GM10248 (cell line): ENCODE measurements around the gene CDKN3.

ENCODE experiments used
- CTCF ChIA-PET: fragments of 300-600 bp; sonication (Branson Sonifier 250); formaldehyde crosslinking; extraction: SDS; loops from one replicate; lab custom pipeline; 2021; ENCODE audit warnings: antibody characterized with exemption; lab: Yijun Ruan, JAX
- POLR2A ChIA-PET: fragments of 350-650 bp; sonication (Branson Sonifier 250); formaldehyde crosslinking; extraction: SDS; loops from one replicate; lab custom pipeline; 2020; ENCODE audit warnings: antibody characterized with exemption; lab: Yijun Ruan, JAX
- DNase-seq: peaks from one replicate; pipeline ENCODE4 v3.0.0; 2012; ENCODE audit errors: extremely low spot score
- TF ChIP-seq, protein P1 (sequence below): IDR thresholded peaks from 2 replicates; pipeline ENCODE4 v1.5.1; 2012; ENCODE audit warnings: mild to moderate bottlenecking, low read depth; ENCODE audit errors: extremely low read depth, missing control alignments, control extremely low read depth

Gene CDKN3, protein sequence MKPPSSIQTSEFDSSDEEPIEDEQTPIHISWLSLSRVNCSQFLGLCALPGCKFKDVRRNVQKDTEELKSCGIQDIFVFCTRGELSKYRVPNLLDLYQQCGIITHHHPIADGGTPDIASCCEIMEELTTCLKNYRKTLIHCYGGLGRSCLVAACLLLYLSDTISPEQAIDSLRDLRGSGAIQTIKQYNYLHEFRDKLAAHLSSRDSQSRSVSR

DNA sequence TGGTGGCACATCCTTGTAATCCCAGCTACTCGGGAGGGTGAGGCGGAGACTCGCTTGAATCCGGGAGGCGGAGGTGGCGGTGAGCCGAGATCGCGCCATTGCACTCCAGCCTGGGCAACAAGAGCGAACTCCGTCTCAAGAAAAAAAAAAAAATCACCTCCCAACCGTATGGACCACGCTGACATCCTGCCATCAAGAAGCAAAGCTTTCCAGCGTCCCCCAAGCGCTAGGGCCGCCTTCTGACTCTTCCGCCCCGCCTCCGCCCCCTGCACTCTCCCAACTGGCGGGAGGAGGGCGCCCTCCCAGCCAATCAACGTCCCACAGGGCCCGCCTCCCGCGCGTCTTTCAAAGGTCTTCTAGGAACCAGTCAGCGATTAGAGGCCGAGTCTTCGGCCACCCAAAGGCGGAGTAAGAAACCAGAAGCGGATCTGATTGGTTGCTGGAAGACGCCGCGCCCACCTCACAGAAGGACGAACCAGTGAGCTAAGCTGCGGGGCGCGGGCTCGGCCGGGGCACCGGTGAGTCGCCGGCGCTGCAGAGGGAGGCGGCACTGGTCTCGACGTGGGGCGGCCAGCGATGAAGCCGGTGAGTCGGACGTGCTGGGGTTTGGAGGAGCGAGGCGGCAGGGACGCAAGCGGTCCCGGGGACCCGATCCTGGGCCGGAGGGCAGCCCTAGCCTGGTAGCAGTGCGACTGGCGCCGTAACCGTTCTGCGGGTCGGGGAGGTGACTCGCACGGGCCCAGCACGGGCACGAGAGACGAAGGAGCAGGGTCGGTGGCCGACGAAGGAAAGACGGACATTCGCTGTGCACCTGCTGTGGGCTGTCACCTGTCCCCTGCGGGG is at the start of gene CDKN3:
Gene CDKN3, plus strand, starts transcription at position 515 of the 843 bp plus-strand sequence. Its CDS starts 62 bp downstream, at position 577.
- DNase-seq: peak; percentile 98
- POLR2A ChIA-PET: no interaction called here
- CTCF ChIA-PET: interaction anchor here (0.7 to 6.6 kb wide), 20 partner anchors 8 to 378 kb away, joined by 3 to 52 read pairs (median 4); partner anchors contain the start of gene GMFB
- TF ChIP-seq, protein P1, sequence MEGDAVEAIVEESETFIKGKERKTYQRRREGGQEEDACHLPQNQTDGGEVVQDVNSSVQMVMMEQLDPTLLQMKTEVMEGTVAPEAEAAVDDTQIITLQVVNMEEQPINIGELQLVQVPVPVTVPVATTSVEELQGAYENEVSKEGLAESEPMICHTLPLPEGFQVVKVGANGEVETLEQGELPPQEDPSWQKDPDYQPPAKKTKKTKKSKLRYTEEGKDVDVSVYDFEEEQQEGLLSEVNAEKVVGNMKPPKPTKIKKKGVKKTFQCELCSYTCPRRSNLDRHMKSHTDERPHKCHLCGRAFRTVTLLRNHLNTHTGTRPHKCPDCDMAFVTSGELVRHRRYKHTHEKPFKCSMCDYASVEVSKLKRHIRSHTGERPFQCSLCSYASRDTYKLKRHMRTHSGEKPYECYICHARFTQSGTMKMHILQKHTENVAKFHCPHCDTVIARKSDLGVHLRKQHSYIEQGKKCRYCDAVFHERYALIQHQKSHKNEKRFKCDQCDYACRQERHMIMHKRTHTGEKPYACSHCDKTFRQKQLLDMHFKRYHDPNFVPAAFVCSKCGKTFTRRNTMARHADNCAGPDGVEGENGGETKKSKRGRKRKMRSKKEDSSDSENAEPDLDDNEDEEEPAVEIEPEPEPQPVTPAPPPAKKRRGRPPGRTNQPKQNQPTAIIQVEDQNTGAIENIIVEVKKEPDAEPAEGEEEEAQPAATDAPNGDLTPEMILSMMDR: peak; percentile 50

DNA sequence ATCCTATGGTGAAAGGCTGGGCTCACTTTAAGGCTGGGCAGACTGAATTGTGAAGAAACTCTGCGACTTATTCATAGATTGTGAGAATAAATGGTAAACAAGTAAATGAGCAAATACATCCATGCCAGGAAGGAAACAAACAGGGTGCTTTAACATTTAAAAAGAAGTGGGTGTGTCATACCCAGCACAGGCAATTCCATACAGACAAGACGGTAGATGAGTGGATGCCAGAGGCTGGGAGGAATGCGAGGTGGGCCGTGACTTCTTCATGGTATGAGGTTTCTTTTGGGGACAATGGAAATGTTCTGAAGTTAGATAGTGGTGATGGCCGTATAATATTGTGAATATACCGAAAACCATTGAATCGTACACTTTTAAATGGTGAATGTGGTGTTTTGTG is 49.8 kb upstream of the CDKN3 start:
- ChIA-PET CTCF (interaction anchor here (0.8 to 4.7 kb wide), 37 partner anchors 8 to 1524 kb away, joined by 3 to 42 read pairs (median 5); no protein-coding TSS in a partner anchor), POLR2A (no interaction called here)
- TF ChIP-seq, protein P1: no peak
- no peak for DNase-seq

DNA sequence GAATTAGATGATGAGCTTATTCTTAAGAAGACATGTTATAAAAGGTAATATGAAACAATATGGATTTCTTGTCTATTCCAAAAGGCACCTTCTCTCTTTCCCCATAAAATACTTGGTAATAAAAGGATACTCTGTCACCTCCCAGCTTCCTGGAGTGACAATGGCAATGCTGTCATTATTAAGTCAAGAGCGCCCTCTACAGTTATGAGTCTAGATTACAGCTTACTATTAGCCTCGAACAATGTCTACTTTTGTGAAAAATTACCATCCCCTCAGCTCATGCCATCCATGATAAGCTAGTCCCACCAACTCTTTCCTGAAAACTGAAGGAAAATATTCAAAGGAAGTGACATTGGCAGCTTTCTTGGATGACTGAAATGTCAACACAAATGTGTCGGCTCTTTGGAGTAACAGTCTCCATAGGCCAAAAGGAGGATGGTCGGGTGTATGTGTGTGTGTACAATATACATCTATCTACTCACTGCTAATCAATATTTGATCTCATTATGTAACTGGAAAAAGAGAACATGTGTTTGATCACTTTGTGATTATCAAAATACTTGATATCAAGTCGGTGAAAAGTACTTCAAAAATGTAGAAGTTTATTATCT is 48.7 kb upstream of the CDKN3 start:
- TF ChIP-seq, protein P1: peak; percentile 64
- CTCF ChIA-PET: interaction anchor here (0.7 to 4.7 kb wide), 68 partner anchors 8 to 1525 kb away, joined by 3 to 42 read pairs (median 4); no protein-coding TSS in a partner anchor

DNA sequence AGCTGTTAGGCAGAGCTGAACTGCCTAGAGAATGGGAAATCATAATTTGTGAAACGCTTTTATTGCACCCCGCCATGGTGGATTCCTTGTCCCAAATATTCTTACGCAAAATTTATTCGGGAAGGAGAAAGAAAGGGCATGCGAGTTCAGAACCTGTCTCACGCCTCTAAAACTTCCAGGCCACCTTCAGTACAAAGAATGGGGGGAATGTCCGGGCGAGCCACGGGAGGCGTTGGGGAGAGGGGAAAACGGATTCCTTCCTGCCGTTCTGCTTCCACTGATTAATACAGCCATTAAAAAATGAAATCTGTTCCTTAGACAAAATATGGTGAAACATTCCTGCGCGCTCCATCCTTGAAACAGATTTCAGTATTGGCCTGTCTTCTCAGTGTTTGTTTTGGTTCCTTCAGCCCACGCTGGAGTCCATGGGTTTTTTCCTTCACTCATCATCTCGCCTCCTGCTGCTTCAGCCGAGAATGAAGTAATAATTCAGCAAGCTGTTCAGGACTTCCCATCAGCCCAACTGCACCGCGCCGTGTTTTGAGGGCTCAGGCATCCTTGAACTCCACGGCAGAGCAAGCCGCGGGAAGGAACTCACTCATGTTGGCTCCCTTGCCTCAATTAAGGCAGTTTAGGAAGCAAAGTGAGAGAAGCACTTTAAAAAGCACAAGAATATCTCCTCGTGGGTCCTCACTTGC is 47.7 kb upstream of the CDKN3 start:
- POLR2A ChIA-PET: no interaction called here
- TF ChIP-seq, protein P1: no peak
- CTCF ChIA-PET: interaction anchor here (1.0 to 4.7 kb wide), 25 partner anchors 10 to 1054 kb away, joined by 3 to 42 read pairs (median 6); no protein-coding TSS in a partner anchor
- DNase-seq: no peak

More for the DNA sequence above, 48.7 kb upstream of the CDKN3 start:
- POLR2A ChIA-PET: interaction anchor here (0.5 kb wide), 1 partner anchor 927 kb away, joined by 9 read pairs; no protein-coding TSS in a partner anchor
- DNase-seq: peak; percentile 63

DNA sequence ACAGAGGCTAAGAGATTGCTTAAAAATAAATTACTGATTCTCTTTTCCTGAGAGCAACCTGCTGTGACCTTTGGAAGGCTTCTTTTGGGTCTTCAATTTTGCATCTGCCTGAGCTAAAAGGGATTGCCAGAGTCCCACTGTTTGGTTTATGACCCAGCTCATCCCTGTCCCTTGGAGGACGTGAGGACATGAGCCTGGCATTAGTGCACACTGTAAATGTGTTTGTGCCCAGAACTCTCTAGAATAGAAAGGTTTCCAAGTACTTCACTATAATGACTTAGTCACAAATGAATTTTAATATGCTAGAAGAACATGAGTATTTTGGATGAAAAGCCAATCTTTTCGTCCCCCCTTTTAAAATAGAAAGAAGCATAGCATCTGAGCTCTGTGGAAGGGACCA is 47.1 kb upstream of the CDKN3 start:
- no peak for DNase-seq
- TF ChIP-seq, protein P1: no peak
- ChIA-PET POLR2A (no interaction called here), CTCF (interaction anchor here (1.2 to 4.7 kb wide), 8 partner anchors 10 to 1055 kb away, joined by 3 to 42 read pairs (median 14); no protein-coding TSS in a partner anchor)
